ENCODE measurements around the gene EVPL. TPM values are rescaled to one million over a fixed set of nuclear protein-coding genes. Genes with fewer than 3 reads are reported as not detected.
"Not testable (repeated sequence)": the region's sequence is repeated elsewhere in the genome, so short reads cannot be mapped to it uniquely, and the experiment has no call there.

Gene EVPL
- total RNA-seq, 2 experiments from 2014 or later: 0.78 to 0.85 TPM

GRCh38 chr17:75970626-75971025, 56.5 kb downstream of the EVPL start:
- no peak overlapping the region for H3K27ac Mint-ChIP-seq
- no peak for ATAC-seq (ENCODE audit: low read depth)
- POLR2A ChIA-PET: no interaction called here
- H3K4me1 Mint-ChIP-seq: peaks cover 5% of the 10 kb centered on the region
- H3K36me3 Mint-ChIP-seq: peaks cover 11% of the 10 kb centered on the region
- no peaks in the 10 kb centered on the region for H3K9me3 Mint-ChIP-seq
- H3K4me3 Mint-ChIP-seq: no peak overlapping the region
- DNase-seq: no peak
- H3K27me3 Mint-ChIP-seq: no peaks in the 10 kb centered on the region

- DNase-seq (no peak), ATAC-seq (ENCODE audit: low read depth) (no peak)
- POLR2A ChIA-PET: no interaction called here
- Mint-ChIP-seq H3K4me1 (peaks cover 3% of the 10 kb centered on the region), H3K36me3 (peaks cover 11% of the 10 kb centered on the region), H3K9me3 (no peaks in the 10 kb centered on the region), H3K27me3 (no peaks in the 10 kb centered on the region), H3K4me3 (no peak overlapping the region), H3K27ac (no peak overlapping the region)
These were observed 57.0 kb downstream of the EVPL start for GRCh38 chr17:75970011-75970523.

- POLR2A ChIA-PET; ATAC-seq (ENCODE audit: low read depth); H3K4me3 Mint-ChIP-seq: not testable (repeated sequence)
These were observed 58.1 kb downstream of the EVPL start for GRCh38 chr17:75969044-75969443.

GRCh38 chr17:75965468-75965867, 61.6 kb downstream of the EVPL start:
- peaks cover 3% of the 10 kb centered on the region for H3K36me3 Mint-ChIP-seq
- no peaks in the 10 kb centered on the region for H3K9me3 Mint-ChIP-seq
- H3K27me3 Mint-ChIP-seq: no peaks in the 10 kb centered on the region
- no peak for ATAC-seq (ENCODE audit: low read depth)
- no peak overlapping the region for H3K4me3 Mint-ChIP-seq
- POLR2A ChIA-PET: interaction anchor here (0.6 to 0.8 kb wide), 2 partner anchors 13 to 90 kb away, joined by 3 to 4 read pairs; partner anchors contain the start of genes ACOX1 and TEN1
- no peak for DNase-seq
- H3K4me1 Mint-ChIP-seq: no peaks in the 10 kb centered on the region
- H3K27ac Mint-ChIP-seq: no peak overlapping the region

More at GRCh38 chr17:75969044-75969443, 58.1 kb downstream of the EVPL start:
- H3K9me3 Mint-ChIP-seq, H3K4me1 Mint-ChIP-seq, H3K27ac Mint-ChIP-seq, DNase-seq, H3K27me3 Mint-ChIP-seq: not testable (repeated sequence)
- H3K36me3 Mint-ChIP-seq: peaks cover 11% of the 10 kb centered on the region

GRCh38 chr17:75959839-75960511, 67.1 kb downstream of the EVPL start:
- POLR2A ChIA-PET: no interaction called here
- no peaks in the 10 kb centered on the region for H3K27me3 Mint-ChIP-seq

GRCh38 chr17:75959051-75959838, 67.9 kb downstream of the EVPL start:
- H3K4me3 Mint-ChIP-seq: no peak overlapping the region
- no peaks in the 10 kb centered on the region for H3K4me1 Mint-ChIP-seq
- DNase-seq (no peak), ATAC-seq (ENCODE audit: low read depth) (no peak)
- POLR2A ChIA-PET: no interaction called here
- peaks cover 10% of the 10 kb centered on the region for H3K36me3 Mint-ChIP-seq
- no peaks in the 10 kb centered on the region for H3K9me3 Mint-ChIP-seq
- no peak overlapping the region for H3K27ac Mint-ChIP-seq
- H3K27me3 Mint-ChIP-seq: no peaks in the 10 kb centered on the region

More at GRCh38 chr17:75959839-75960511, 67.1 kb downstream of the EVPL start:
- DNase-seq: no peak
- H3K4me3 Mint-ChIP-seq: no peak overlapping the region
- H3K9me3 Mint-ChIP-seq: no peaks in the 10 kb centered on the region
- peaks cover 11% of the 10 kb centered on the region for H3K36me3 Mint-ChIP-seq
- ATAC-seq (ENCODE audit: low read depth): no peak
- H3K4me1 Mint-ChIP-seq: no peaks in the 10 kb centered on the region
- H3K27ac Mint-ChIP-seq: no peak overlapping the region

Other genes starting within 250 kb of the EVPL start
- 10 to 100 TPM; 37.4 to 39.8 TPM for gene UNK, start 242.5 kb downstream of the EVPL start, total RNA-seq
- 100 to 1,000 TPM; 221 to 222 TPM for gene UNC13D, start 182.9 kb downstream of the EVPL start, total RNA-seq
- 100 to 1,000 TPM; 107 TPM for gene WBP2, start 172.0 kb downstream of the EVPL start, total RNA-seq
- 10 to 100 TPM; 23.2 to 27.9 TPM for gene TRIM47, start 148.7 kb downstream of the EVPL start, total RNA-seq
- gene TRIM65, start 130.4 kb downstream of the EVPL start, total RNA-seq: 10 to 100 TPM; 35.3 to 36.3 TPM
- gene MRPL38, start 122.4 kb downstream of the EVPL start, total RNA-seq: 100 to 1,000 TPM; 111 to 119 TPM
- gene FBF1, start 86.3 kb downstream of the EVPL start, total RNA-seq: 10 to 100 TPM; 28.5 to 36.0 TPM
- gene ACOX1, start 48.1 kb downstream of the EVPL start, total RNA-seq: 10 to 100 TPM; 28.3 to 30.2 TPM
- 10 to 100 TPM; 15.9 to 17.1 TPM for gene TEN1, start 48.1 kb downstream of the EVPL start, total RNA-seq
- gene CDK3, start 26.5 kb downstream of the EVPL start, total RNA-seq: 1 to 10 TPM; 7.5 to 8.2 TPM
- gene SRP68, start 45.2 kb upstream of the EVPL start, total RNA-seq: 10 to 100 TPM; 81.6 to 83.0 TPM
- gene GALR2, start 47.5 kb upstream of the EVPL start, total RNA-seq: not detected
- not detected for gene ZACN, start 51.9 kb upstream of the EVPL start, total RNA-seq
- gene EXOC7, start 76.5 kb upstream of the EVPL start, total RNA-seq: 100 to 1,000 TPM; 163 to 164 TPM
- gene FOXJ1, start 113.9 kb upstream of the EVPL start, total RNA-seq: 1 to 10 TPM; 5.4 to 5.8 TPM
- gene RNF157, start 213.2 kb upstream of the EVPL start, total RNA-seq: 100 to 1,000 TPM; 103 to 110 TPM
- gene UBALD2, start 238.0 kb upstream of the EVPL start, total RNA-seq: 100 to 1,000 TPM; 344 to 375 TPM

Measured in activated naive CD8-positive, alpha-beta T cell treated with anti-CD3 and anti-CD28 coated beads, Interleukin-2, amount 10 ng/mL, durations not matched to agents 7 days and 5 days (primary cell).